Ovary (tissue), 10 donors: Measurements from ENCODE around the gene LZTS3. TPM values are rescaled to one million over a fixed set of nuclear protein-coding genes. Genes with fewer than 3 reads are reported as not detected.
"Not testable (repeated sequence)": the region's sequence is repeated elsewhere in the genome, so short reads cannot be mapped to it uniquely, and the experiment has no call there.

Source experiments
- DNase-seq, 5 donors: peaks; one replicate each; pipeline ENCODE4 v3.0.0-alpha.2; 2019 to 2020
- H3K27ac ChIP-seq, 2 donors: fragments of 200-600 bp; one replicate each; pipeline versions ENCODE4 v1.5.1 to v1.8.0; 2019 to 2022
- H3K27me3 ChIP-seq: fragments of 200-600 bp; one replicate; pipeline ENCODE4 v1.8.0; 2022
- H3K36me3 ChIP-seq: fragments of 200-600 bp; sonication (generic); one replicate; pipeline ENCODE4 v1.5.1; 2019
- H3K4me1 ChIP-seq: one replicate; pipeline ENCODE4 v1.8.1; 2013; ENCODE audit warnings: mild to moderate bottlenecking, moderate library complexity; ENCODE audit not compliant: insufficient read depth
- H3K4me3 ChIP-seq: fragments of 200-600 bp; sonication (generic); one replicate; pipeline ENCODE4 v1.5.1; 2017
- H3K9me3 ChIP-seq, 2 donors: fragments of 200-600 bp in 1 of 2; sonication (generic) in 1 of 2; one replicate each; pipeline versions ENCODE4 v1.5.1 to v1.8.1; 2013 to 2019; ENCODE audit warnings: mild to moderate bottlenecking in 1 of 2, moderate library complexity in 1 of 2
- CTCF ChIP-seq, 3 donors: fragments of 450-650 bp in 2 of 3; fragments of 200-600 bp in 1 of 3; IDR thresholded peaks; one replicate each; pipeline versions ENCODE4 v1.5.1 to v1.8.0; 2016 to 2022; ENCODE audit warnings: antibody characterized with exemption in 3 of 3, mild to moderate bottlenecking in 1 of 3
- EP300 ChIP-seq: sonication (generic); formaldehyde crosslinking; IDR thresholded peaks from one replicate; pipeline ENCODE4 v1.6.1; 2017; ENCODE audit warnings: antibody characterized with exemption
- POLR2A ChIP-seq: fragments of 450-650 bp; IDR thresholded peaks from one replicate; pipeline ENCODE4 v1.6.1; 2017; ENCODE audit warnings: antibody characterized with exemption, mild to moderate bottlenecking, moderate library complexity
- WGBS, 3 donors: extraction: QIAGEN DNeasy Blood & Tissue Kit in 1 of 3; methylation state at CpG; one replicate each; pipeline versions ENCODE4 v1.1.5 to v1.1.7; 2013 to 2017; 5-methylcytosine and 5-hydroxymethylcytosine counted together
- intact Hi-C, 4 donors: fragments of 100-400 bp; cut with DNase I; formaldehyde crosslinking; loops; one replicate each; pipeline versions ENCODE4 v1.11.0 to v1.15.1; 2022 to 2023
- long read RNA-seq, 3 donors: library from polyadenylated mRNA in 2 of 3; unstranded in 2 of 3; transcript quantifications; one replicate each; pipeline ENCODE4 v2.0.0 and lab custom pipeline, GENCODE V29; 2021 to 2026
- polyA plus RNA-seq, 2 donors: library from polyadenylated mRNA; stranded (reverse); fragments of 200-250 nt in 1 of 2; fragments of 350-450 nt in 1 of 2; fragmentation: Illumina TruSeq in 1 of 2; extraction: RNeasy Lipid Tissue Mini Kit (QIAGEN cat#74804) in 1 of 2; gene quantifications; one replicate each; pipeline ENCODE4 v1.2.3, GENCODE V29; 2013 to 2014
- total RNA-seq, 7 donors: library from RNA; depleted of rRNA in 2 of 7; stranded (reverse); fragments of >200 nt in 2 of 7; fragmentation: NEBNext Ultra II Directional in 3 of 7; extraction: Animal tissue kit (Norgen Biotek cat#: 25700) in 3 of 7; gene quantifications; one replicate each; pipeline versions ENCODE4 v1.1.0 to v1.2.4, GENCODE V29; 2016 to 2023
- donor health status: DM: no; HTN: no; CAD: no; lungs with moderate emphysema.
- donor health status: DM: no; HTN: no; CAD: no.
- donor health status: Bipolar disorder and iron deficiency.
- donor health status: DM: yes; HTN: yes; CAD: no.
- donor health status: DM: no; HTN: no; CAD: no.
- donor health status: DM: yes; HTN: yes; CAD: no.

The LZTS3 gene
- total RNA-seq (10 to 100 TPM; 13.2 to 27.4 (median 18.2) TPM), polyA plus RNA-seq (10 to 100 TPM in 1 of 2 donors, 1 to 10 TPM in 1; 4.2 to 22.8 TPM)
- long read RNA-seq, donor 1, partial matches to known transcripts, result 2 of 2 reads
- long read RNA-seq, donor 1, other reads (novel, unspliced or antisense), result 0 of 2 reads
- long read RNA-seq, donor 2, full-length matches to known transcripts, result 1 of 8 reads
- long read RNA-seq, donor 2, partial matches to known transcripts, result 7 of 8 reads
- long read RNA-seq, donor 2, other reads (novel, unspliced or antisense), result 0 of 8 reads
- long read RNA-seq, donor 3, full-length matches to known transcripts, result 12 of 58 reads
- long read RNA-seq, donor 3, partial matches to known transcripts, result 4 of 58 reads
- long read RNA-seq, donor 3, other reads (novel, unspliced or antisense), result 42 of 58 reads

GRCh38 chr20:3172933-3173609, at the start of gene LZTS3:
LZTS3 (minus strand) TSS chr20:3173549; CDS start chr20:3167163, 6,386 bp downstream.
- intact Hi-C loops, result no loop called here
- H3K27me3 ChIP-seq, result no peaks in the 10 kb centered on the region
- DNase-seq, result peak; percentile 78 to 88 (median 86)
- WGBS, 3 donors, result 0 to 1% (median 1%) methylated on average over 39 to 62 of the region's 62 CpGs
- H3K9me3 ChIP-seq, result no peaks in the 10 kb centered on the region
- H3K36me3 ChIP-seq, result no peaks in the 10 kb centered on the region
- peak within 1 kb of the TSS; percentile 55 to 85 for H3K27ac ChIP-seq
- TF ChIP-seq POLR2A (peak; percentile 78), EP300 (no peak), CTCF (IDR thresholded peaks at IDR 0.05) (no peak)
- peak within 1 kb of the TSS; percentile 99 for H3K4me3 ChIP-seq
- H3K4me1 ChIP-seq, result no peaks in the 10 kb centered on the region

DNA sequence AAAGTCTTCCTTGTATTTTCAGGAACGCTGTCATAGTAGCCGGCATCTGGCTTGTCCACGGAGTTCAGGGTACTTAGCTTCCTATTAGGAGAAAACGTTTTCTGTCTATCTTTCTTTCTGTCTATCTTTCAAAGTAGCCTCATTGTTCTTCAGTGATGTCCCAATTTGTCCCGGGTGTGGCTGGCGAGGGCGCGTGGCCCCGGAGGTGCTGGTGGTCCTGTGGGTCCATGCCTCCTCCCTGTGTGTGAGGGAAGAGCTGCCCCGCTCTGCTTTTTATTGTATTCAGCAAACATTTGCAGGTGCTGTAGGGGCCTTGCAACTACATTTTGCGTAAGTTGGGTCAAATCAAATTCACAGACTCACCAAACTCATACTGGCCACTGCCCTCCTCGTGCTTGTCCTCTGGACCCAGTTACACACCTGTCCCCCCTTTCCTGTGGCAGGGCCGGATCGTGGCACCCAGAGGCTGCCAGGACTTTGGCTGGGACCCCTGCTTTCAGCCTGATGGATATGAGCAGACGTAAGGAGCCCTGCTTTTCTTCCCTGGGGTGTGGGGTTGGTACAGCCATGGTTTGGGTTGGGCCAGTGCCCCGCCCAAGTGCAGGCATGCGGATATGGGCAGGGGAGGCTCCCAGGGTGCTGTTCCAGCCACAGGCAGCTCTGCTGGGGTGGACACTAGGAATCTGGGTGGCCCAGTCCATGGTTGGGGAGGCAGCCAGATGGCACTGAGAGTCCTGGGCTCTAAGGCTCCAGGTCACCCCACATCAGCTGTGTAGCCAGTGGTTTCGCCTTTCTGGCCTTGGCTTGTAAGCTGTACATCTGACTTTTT, 48.3 kb upstream of the LZTS3 start:
- peaks cover 4% of the 10 kb centered on the region for H3K4me1 ChIP-seq
- intact Hi-C loops, result no loop called here
- H3K9me3 ChIP-seq, result no peaks in the 10 kb centered on the region
- TF ChIP-seq EP300 (no peak), CTCF (IDR thresholded peaks at IDR 0.05) (no peak), POLR2A (no peak)
- 90 to 91% (median 90%) methylated on average over 18 of the region's 18 CpGs for WGBS, 3 donors
- no peak for DNase-seq
- H3K4me3 ChIP-seq, result no peak overlapping the region
- H3K27me3 ChIP-seq, result no peaks in the 10 kb centered on the region
- H3K27ac ChIP-seq, result no peak overlapping the region
- H3K36me3 ChIP-seq, result no peaks in the 10 kb centered on the region

- Histone ChIP-seq H3K27me3 (no peaks in the 10 kb centered on the region), H3K4me3 (no peak overlapping the region), H3K4me1 (peaks cover 4% of the 10 kb centered on the region), H3K9me3 (no peaks in the 10 kb centered on the region), H3K36me3 (no peaks in the 10 kb centered on the region), H3K27ac (no peak overlapping the region)
- peak in 2 of 5 donors; percentile 44 to 58 for DNase-seq
- 21 to 31% (median 22%) methylated on average over 30 of the region's 30 CpGs for WGBS, 3 donors
- TF ChIP-seq CTCF (IDR thresholded peaks at IDR 0.05) (peak in 2 of 3 donors; percentile 51), POLR2A (no peak)
- intact Hi-C loops, result no loop called here
These were observed 45.1 kb upstream of the LZTS3 start for GRCh38 chr20:3218307-3218988.

GRCh38 chr20:3215359-3215917, 42.1 kb upstream of the LZTS3 start:
- DNase-seq, H3K4me1 ChIP-seq, H3K27ac ChIP-seq, intact Hi-C loops, H3K27me3 ChIP-seq, H3K4me3 ChIP-seq, H3K9me3 ChIP-seq, H3K36me3 ChIP-seq: not testable (repeated sequence)
- WGBS, 3 donors, result 87 to 98% (median 97%) methylated on average over 7 of the region's 7 CpGs
